NB4 (cell line): ENCODE measurements around the gene FRYL.

Experiments used
- CTCF ChIP-seq: IDR thresholded peaks from one replicate; pipeline ENCODE4 v1.5.1; 2012; ENCODE audit warnings: low read depth, low read length
- MYC ChIP-seq: IDR thresholded peaks from 2 replicates; pipeline ENCODE4 v1.6.1; 2011; ENCODE audit warnings: low read depth, low read length

- TF ChIP-seq MYC (no peak), CTCF (no peak)
Observed at GRCh38 chr4:48620093-48620492, 160.0 kb downstream of the FRYL start.
